GM12892 (cell line): ENCODE results near the gene CAMTA1.

Experiments
- DNase-seq: peaks from one replicate; pipeline ENCODE4 v3.0.0; 2011; ENCODE audit not compliant: insufficient read length
- FAIRE-seq: peaks from 2 replicates; lab custom pipeline; 2011; peaks lifted over from hg19 to GRCh38; lab: Jason Lieb, UNC
- POLR2A ChIP-seq: IDR thresholded peaks from 2 replicates; pipeline ENCODE4 v1.6.1; 2011; ENCODE audit warnings: low read depth, low read length, control low read depth
- POLR2AphosphoS5 ChIP-seq: IDR thresholded peaks from 2 replicates; pipeline ENCODE4 v1.6.1; 2011; ENCODE audit warnings: low read depth, low read length, control low read depth
- TAF1 ChIP-seq: IDR thresholded peaks from 2 replicates; pipeline ENCODE4 v1.6.1; 2011; ENCODE audit warnings: low read depth, mild to moderate bottlenecking, control low read depth, low read length, borderline replicate concordance

CAMTA1 gene

GRCh38 chr1:7352974-7353373 is 567.7 kb downstream of the CAMTA1 start:
- no peak for TF ChIP-seq TAF1
- TF ChIP-seq POLR2AphosphoS5, result no peak
- TF ChIP-seq POLR2A, result no peak
- FAIRE-seq (no peak), DNase-seq (no peak)

DNA sequence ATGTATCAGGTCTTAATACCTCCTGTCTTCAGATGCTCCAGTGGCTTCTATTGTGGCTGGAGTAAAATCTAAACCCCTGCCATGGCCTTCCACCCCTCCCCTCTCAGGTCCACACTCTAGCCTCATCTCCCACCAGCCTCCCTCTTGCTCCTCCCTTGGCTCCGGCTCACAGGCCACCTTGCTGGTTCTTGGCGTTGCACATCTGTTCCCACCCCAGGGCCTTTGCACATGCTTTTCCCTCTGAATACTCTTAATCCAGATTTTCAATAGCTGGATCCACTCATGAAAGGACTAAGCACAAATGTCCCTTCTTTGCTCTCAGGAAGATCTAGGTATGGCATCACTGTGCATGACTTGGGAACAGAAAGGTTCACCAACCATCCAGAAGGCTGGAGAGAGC is 570.4 kb downstream of the CAMTA1 start:
- no peak for FAIRE-seq
- DNase-seq, result no peak
- no peak for TF ChIP-seq TAF1
- TF ChIP-seq POLR2AphosphoS5, result no peak
- TF ChIP-seq POLR2A, result no peak

DNA sequence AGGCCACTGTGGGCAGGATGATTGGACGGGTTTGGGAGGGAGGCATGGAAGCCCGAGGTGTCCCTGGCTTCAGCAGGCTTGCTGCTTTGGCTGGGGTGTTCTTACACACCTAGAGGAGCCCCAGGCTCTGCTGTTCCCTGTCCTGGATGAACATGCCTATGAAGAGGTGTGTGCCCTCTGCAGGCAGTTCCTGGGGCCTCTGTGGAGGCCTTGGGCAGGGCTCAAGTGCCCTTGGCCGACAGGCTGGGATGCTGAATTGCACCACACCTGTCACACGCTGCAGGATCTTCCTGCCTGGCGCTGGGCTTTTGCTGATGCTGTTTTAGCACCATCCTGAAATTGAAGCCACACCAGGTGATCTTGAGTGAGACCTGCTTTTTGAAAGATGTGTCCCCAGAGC is 570.8 kb downstream of the CAMTA1 start:
- TF ChIP-seq TAF1 (no peak), POLR2AphosphoS5 (no peak), POLR2A (no peak)
- no peak for DNase-seq
- no peak for FAIRE-seq

GRCh38 chr1:7358425-7358824 is 573.2 kb downstream of the CAMTA1 start:
- TF ChIP-seq POLR2AphosphoS5 (no peak), TAF1 (no peak), POLR2A (no peak)
- FAIRE-seq (no peak), DNase-seq (no peak)

GRCh38 chr1:7360526-7360925 is 575.3 kb downstream of the CAMTA1 start:
- FAIRE-seq, result no peak
- DNase-seq, result no peak
- no peak for TF ChIP-seq POLR2A
- no peak for TF ChIP-seq POLR2AphosphoS5
- TF ChIP-seq TAF1, result no peak

DNA sequence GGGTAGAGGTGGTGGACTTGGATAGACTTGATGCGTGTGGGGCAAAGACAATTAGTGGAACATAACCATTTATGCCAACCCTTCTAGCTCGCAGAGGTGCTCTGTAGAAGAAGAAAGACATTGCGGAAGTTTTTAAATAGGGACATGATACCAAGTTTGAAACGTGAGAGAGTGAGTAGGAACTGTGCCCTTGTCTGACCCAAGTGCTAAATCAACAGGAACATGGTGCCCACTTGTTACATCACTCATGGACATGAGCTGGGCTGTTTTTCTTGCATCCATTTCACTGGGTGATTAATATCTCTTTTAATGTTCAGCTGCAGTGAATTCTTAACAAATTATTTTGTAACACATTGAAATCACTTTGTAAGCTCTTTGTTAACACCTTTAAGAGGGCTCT is 577.7 kb downstream of the CAMTA1 start:
- DNase-seq, result no peak
- TF ChIP-seq POLR2AphosphoS5 (no peak), POLR2A (no peak), TAF1 (no peak)
- no peak for FAIRE-seq

DNA sequence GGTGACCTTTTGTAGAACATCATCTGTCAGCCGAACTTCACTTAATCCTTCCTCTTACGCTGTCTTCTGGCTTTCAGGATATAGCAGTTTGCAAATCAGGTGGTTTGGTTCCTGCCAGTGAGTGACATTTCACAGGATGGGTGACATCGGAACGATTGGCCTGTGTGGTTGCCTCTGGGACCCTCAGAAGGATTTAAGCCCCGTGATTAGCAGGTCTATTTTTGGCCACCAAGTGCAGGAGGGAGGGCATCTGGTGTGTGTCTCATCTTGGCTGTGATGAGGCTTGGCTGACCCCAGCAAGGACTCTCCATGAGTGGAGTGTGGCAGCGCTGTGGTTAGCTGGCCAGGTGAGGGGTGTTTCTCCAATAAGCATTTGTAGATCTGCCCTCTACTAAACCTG is 578.2 kb downstream of the CAMTA1 start:
- FAIRE-seq (no peak), DNase-seq (no peak)
- no peak for TF ChIP-seq POLR2A
- TF ChIP-seq POLR2AphosphoS5, result no peak
- no peak for TF ChIP-seq TAF1

DNA sequence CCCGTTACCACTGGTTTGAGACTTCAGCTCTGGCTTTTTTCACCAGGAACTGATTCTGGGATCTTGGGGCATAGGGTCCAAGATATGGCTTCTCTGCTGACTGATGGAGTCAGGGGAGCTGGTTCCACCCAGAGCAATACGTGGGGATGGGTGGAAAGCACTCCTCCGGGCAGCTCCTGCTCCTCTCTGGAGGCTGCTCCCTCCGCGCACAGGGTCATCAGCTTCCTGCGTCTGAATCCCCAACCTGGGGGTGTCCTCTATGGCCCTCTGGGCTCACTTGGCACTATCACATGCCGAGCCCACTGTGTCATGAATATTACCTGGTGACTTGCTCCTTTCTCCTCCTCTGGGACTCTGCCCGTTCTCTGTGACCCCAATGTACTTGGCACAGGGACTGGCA is 580.5 kb downstream of the CAMTA1 start:
- DNase-seq (no peak), FAIRE-seq (no peak)
- TF ChIP-seq TAF1 (no peak), POLR2AphosphoS5 (no peak), POLR2A (no peak)

- DNase-seq (no peak), FAIRE-seq (no peak)
- no peak for TF ChIP-seq POLR2A
- no peak for TF ChIP-seq TAF1
- TF ChIP-seq POLR2AphosphoS5, result no peak
These were observed 581.2 kb downstream of the CAMTA1 start for GRCh38 chr1:7366286-7366954.

- DNase-seq, result no peak
- TF ChIP-seq TAF1 (no peak), POLR2A (no peak), POLR2AphosphoS5 (no peak)
- FAIRE-seq, result no peak
These were observed 581.9 kb downstream of the CAMTA1 start for GRCh38 chr1:7366955-7367665.

- DNase-seq (no peak), FAIRE-seq (no peak)
- TF ChIP-seq POLR2A (no peak), TAF1 (no peak), POLR2AphosphoS5 (no peak)
These were observed 584.6 kb downstream of the CAMTA1 start for GRCh38 chr1:7369866-7370265.

GRCh38 chr1:7371926-7372325 is 586.7 kb downstream of the CAMTA1 start:
- FAIRE-seq, result no peak
- TF ChIP-seq POLR2AphosphoS5 (no peak), TAF1 (no peak), POLR2A (no peak)

More at GRCh38 chr1:7371926-7372325, 586.7 kb downstream of the CAMTA1 start:
- DNase-seq, result no peak
